GM12873 (cell line): ENCODE data around the gene RERG.

Source experiments
- CTCF ChIP-seq: IDR thresholded peaks from 2 replicates; pipeline ENCODE4 v1.5.1; 2012; ENCODE audit warnings: low read depth, mild to moderate bottlenecking, moderate library complexity, low read length, control low read depth; ENCODE audit not compliant: insufficient read depth; ENCODE audit errors: missing control alignments

The RERG gene

GRCh38 chr12:15171012-15171655 is 50.1 kb downstream of the RERG start:
- TF ChIP-seq CTCF, result no peak

GRCh38 chr12:15168026-15168678 is 53.1 kb downstream of the RERG start:
- no peak for TF ChIP-seq CTCF

- TF ChIP-seq CTCF, result no peak
These were observed 56.1 kb downstream of the RERG start for GRCh38 chr12:15165012-15165659.

- no peak for TF ChIP-seq CTCF
These were observed 57.9 kb downstream of the RERG start for GRCh38 chr12:15163030-15163976.

GRCh38 chr12:15158083-15158482 is 63.1 kb downstream of the RERG start:
- TF ChIP-seq CTCF, result no peak

GRCh38 chr12:15157269-15157671 is 63.9 kb downstream of the RERG start:
- TF ChIP-seq CTCF, result no peak
